ENCODE data around the gene KIRREL1. TPM values are rescaled to one million over a fixed set of nuclear protein-coding genes. Genes with fewer than 3 reads are reported as not detected.

The KIRREL1 gene
- total RNA-seq, 1 donor from 2014 or later, result not detected

DNA sequence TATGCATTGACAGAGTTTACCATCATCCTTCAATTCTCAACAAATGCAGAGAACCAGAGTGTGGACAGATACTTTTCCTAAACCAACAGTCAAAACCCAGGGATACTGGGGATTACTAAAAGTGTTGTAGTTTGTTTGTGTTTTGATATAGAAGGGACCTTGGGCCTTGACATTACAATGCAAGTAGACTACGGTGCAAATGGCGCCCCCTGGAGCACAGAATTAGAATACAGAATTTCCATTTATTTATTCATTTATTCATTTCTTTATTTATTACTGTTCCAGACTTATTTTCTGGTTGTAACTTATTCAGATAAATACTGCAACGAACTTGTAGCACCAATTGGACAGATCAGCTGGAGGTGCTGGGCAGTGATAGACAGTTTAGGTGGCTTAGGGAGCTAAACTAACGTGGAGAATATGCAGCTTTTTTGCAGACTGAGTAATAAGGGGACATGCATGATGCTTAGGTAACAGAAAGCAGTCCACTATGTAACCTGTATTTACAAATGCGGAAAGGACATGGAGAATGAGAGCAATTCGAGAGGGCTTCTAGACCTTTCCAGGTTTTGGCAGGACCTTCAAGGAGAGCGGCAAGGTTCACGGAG is 42.6 kb downstream of the KIRREL1 start:
- H3K36me3 Mint-ChIP-seq (ENCODE audit: low read depth), result no peaks in the 10 kb centered on the region
- DNase-seq (ENCODE audit: low spot score), result no peak
- intact Hi-C loops (cut with micrococcal nuclease), result loop anchor here (1.0 to 2.0 kb wide), 2 partner anchors 44 to 71 kb away; no protein-coding TSS in a partner anchor

DNA sequence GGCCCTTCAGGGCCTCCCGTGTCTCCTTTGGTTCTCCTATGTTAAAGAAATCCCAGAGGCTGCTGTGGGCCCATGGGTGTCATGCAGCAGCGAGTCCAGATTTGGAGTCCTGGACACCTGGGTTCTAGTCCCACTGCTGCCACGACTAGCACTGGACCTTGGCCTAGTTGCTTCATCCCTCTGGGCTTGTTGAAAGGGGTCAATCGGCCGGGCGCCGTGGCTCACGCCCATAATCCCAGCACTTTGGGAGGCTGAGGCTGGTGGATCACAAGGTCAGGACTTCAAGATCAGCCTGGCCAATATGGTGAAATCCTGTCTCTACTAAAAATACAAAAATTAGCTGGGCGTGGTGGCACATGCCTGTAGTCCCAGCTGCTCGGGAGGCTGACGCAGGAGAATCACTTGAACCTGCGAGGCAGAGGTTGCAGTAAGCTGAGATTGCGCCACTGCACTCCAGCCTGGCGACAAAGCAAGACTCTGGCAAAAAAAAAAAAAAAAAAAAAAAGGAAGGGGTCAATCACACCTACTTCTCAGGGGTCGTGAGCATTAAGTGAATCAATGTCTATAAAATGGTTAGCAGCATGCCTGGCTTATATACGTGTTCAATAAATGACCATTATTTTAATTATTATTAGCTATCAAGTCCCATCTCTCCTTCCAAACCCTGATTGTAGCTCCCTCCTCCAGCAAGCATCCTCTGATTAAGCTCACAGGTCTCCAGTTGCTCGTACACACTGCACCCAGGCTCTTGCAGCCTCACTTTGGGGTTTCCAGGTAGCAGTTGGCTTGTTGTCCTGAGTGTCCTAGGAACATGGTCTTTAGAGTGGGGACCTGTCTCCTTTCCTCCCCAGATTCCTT is 43.8 kb downstream of the KIRREL1 start:
- intact Hi-C loops (cut with micrococcal nuclease), result loop anchor here (2.0 kb wide), 1 partner anchor 72 kb away; no protein-coding TSS in a partner anchor
- Mint-ChIP-seq H3K27ac (no peak overlapping the region), H3K4me3 (no peak overlapping the region)

More for the DNA sequence above, 42.6 kb downstream of the KIRREL1 start:
- Mint-ChIP-seq H3K27ac (no peak overlapping the region), H3K27me3 (ENCODE audit: insufficient read depth) (peaks cover 2% of the 10 kb centered on the region), H3K4me3 (no peak overlapping the region), H3K4me1 (ENCODE audit: low read depth) (no peaks in the 10 kb centered on the region), H3K9me3 (no peaks in the 10 kb centered on the region)

DNA sequence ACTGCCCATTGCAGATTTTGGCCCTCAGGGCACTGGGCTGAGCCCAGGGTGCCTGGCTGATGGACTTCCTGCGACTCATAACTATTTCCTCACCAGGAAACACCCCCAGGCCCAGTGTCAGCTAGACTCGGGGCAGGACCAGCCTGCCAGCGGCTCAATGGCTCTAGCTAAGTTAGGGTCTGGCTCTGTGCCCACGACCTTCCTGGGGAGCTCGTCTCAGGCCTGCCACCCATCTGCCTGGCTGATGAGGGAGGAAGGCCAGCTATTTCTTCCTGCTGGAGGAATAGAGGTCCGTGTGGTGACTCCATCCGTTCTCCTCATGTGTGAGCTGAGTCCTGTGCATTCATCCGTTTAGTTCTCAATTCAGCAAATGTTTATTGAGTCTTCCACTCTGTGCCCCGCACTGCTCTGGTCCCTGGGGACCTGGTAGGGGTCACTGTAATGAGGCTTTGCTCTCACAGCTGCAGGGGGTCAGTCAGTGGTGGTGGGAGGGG is 44.5 kb downstream of the KIRREL1 start:
- Mint-ChIP-seq H3K4me3 (no peak overlapping the region), H3K27me3 (ENCODE audit: insufficient read depth) (peaks cover 2% of the 10 kb centered on the region), H3K36me3 (ENCODE audit: low read depth) (no peaks in the 10 kb centered on the region), H3K27ac (no peak overlapping the region), H3K4me1 (ENCODE audit: low read depth) (no peaks in the 10 kb centered on the region), H3K9me3 (no peaks in the 10 kb centered on the region)
- intact Hi-C loops (cut with micrococcal nuclease), result loop anchor here (2.0 kb wide), 1 partner anchor 73 kb away; no protein-coding TSS in a partner anchor
- DNase-seq (ENCODE audit: low spot score), result no peak

More for the DNA sequence above, 43.8 kb downstream of the KIRREL1 start:
- Mint-ChIP-seq H3K36me3 (ENCODE audit: low read depth) (no peaks in the 10 kb centered on the region), H3K4me1 (ENCODE audit: low read depth) (no peaks in the 10 kb centered on the region), H3K9me3 (no peaks in the 10 kb centered on the region), H3K27me3 (ENCODE audit: insufficient read depth) (peaks cover 2% of the 10 kb centered on the region)
- DNase-seq (ENCODE audit: low spot score), result no peak

DNA sequence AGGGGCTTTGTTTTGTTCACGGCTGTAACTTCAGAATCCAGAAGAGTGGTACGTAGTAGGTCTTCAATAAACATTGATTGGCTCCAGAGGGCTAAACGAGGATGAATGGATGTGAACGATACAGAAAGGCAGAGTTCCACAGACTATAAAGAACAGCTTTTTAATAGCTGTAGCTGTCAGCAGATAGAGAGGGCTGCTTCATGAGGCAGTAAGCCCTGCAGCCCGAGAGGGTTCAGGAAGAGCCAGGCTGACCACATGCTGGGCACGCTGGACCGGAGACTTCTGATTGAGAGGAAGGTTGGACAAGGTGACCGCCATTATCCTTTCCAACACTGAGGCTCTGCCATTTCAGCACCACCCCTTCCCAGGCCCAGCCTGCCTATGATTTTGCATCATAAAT is 45.3 kb downstream of the KIRREL1 start:
- no peaks in the 10 kb centered on the region for H3K36me3 Mint-ChIP-seq (ENCODE audit: low read depth)
- intact Hi-C loops (cut with micrococcal nuclease), result no loop called here
- no peaks in the 10 kb centered on the region for H3K9me3 Mint-ChIP-seq
- H3K27me3 Mint-ChIP-seq (ENCODE audit: insufficient read depth), result peaks cover 2% of the 10 kb centered on the region
- H3K27ac Mint-ChIP-seq, result no peak overlapping the region
- no peak overlapping the region for H3K4me3 Mint-ChIP-seq
- DNase-seq (ENCODE audit: low spot score), result no peak
- H3K4me1 Mint-ChIP-seq (ENCODE audit: low read depth), result no peaks in the 10 kb centered on the region

DNA sequence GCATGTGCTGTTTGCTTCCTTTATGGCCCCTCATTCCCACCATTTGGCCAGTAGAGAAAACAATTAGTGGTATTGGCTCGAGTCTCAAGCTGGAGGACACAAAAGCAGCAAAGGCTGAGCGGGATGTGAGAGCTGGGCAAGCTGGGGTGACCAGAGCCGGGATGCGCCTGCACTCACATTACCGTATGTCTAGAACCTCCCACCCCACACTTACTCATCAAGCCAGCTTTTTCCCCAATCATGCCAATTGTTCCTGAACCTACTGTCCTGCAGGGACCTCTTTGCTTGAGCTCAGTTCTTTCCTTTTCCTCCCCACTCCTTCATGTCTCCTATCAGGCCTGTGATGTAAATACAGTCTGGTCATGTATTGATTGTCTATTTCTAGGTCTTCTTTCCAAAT is 45.9 kb downstream of the KIRREL1 start:
- Mint-ChIP-seq H3K36me3 (ENCODE audit: low read depth) (no peaks in the 10 kb centered on the region), H3K4me3 (no peak overlapping the region), H3K9me3 (no peaks in the 10 kb centered on the region), H3K27ac (no peak overlapping the region), H3K4me1 (ENCODE audit: low read depth) (no peaks in the 10 kb centered on the region), H3K27me3 (ENCODE audit: insufficient read depth) (peaks cover 2% of the 10 kb centered on the region)
- DNase-seq (ENCODE audit: low spot score), result no peak
- intact Hi-C loops (cut with micrococcal nuclease), result no loop called here

DNA sequence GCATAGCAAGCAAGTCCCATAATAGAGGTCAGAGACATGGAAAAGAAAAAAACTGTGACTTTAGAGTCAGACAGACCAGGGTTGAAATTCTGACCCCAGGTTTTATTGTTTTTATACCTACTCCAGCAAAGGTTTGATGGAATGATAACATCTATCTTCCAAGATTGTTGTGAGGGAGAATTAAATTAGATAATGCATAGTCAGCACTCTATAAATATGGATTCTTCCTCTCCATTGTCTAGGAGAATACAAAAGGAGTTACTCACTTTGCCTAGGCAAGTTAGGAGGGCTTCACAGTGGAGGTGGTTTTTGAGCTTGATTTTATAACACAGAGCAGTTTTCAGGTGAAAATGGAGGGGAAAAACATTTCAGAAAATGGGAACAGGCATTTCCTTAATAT is 46.9 kb downstream of the KIRREL1 start:
- H3K4me1 Mint-ChIP-seq (ENCODE audit: low read depth), result no peaks in the 10 kb centered on the region
- intact Hi-C loops (cut with micrococcal nuclease), result no loop called here
- no peaks in the 10 kb centered on the region for H3K9me3 Mint-ChIP-seq
- no peak overlapping the region for H3K4me3 Mint-ChIP-seq
- no peak overlapping the region for H3K27ac Mint-ChIP-seq
- no peaks in the 10 kb centered on the region for H3K36me3 Mint-ChIP-seq (ENCODE audit: low read depth)
- peaks cover 3% of the 10 kb centered on the region for H3K27me3 Mint-ChIP-seq (ENCODE audit: insufficient read depth)
- no peak for DNase-seq (ENCODE audit: low spot score)

DNA sequence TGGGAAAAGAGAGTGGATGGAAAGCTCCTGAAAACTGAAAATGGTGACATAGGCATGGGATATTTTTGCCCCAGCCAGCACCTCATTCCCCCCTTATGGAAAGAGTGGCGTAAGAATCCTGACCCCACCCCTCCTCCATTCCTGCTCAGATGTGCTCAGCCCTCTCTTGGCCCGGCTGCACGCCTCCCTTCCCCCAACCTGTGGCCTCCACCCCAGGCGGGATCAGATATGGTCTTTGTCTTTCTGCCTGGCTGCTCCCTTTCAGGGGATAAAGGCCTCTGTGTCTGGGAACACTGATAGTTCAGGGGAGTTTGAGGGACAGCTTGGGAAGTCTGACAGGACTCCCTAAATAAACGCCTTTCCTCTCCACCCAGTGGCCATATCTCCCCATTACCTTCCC is 49.8 kb downstream of the KIRREL1 start:
- Mint-ChIP-seq H3K27ac (no peak overlapping the region), H3K36me3 (ENCODE audit: low read depth) (no peaks in the 10 kb centered on the region), H3K4me1 (ENCODE audit: low read depth) (no peaks in the 10 kb centered on the region), H3K9me3 (no peaks in the 10 kb centered on the region), H3K4me3 (no peak overlapping the region), H3K27me3 (ENCODE audit: insufficient read depth) (peaks cover 3% of the 10 kb centered on the region)
- intact Hi-C loops (cut with micrococcal nuclease), result no loop called here
- no peak for DNase-seq (ENCODE audit: low spot score)

DNA sequence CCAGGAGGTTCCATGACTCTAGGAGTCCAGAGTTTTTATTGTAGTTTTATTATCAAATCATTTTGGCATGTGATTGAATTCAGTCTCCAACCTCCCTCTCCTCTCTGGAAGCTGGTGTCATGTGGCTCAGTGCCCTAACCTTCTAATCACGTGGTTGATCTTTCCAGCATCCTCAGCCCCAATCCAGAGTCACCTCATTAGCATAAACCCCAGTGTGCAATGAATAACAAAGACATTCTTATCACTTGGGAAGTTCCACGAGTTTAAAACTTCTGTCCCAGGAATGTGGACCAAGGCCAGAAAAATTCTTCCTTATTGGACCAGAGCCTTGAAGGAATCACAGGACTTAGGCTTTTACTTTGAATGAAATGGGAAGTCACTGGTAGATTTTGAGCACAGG is 52.2 kb downstream of the KIRREL1 start:
- intact Hi-C loops (cut with micrococcal nuclease), result no loop called here
- peaks cover 3% of the 10 kb centered on the region for H3K27me3 Mint-ChIP-seq (ENCODE audit: insufficient read depth)
- H3K4me3 Mint-ChIP-seq, result no peak overlapping the region
- no peaks in the 10 kb centered on the region for H3K9me3 Mint-ChIP-seq
- no peaks in the 10 kb centered on the region for H3K36me3 Mint-ChIP-seq (ENCODE audit: low read depth)
- no peak for DNase-seq (ENCODE audit: low spot score)
- H3K27ac Mint-ChIP-seq, result no peak overlapping the region
- H3K4me1 Mint-ChIP-seq (ENCODE audit: low read depth), result no peaks in the 10 kb centered on the region

DNA sequence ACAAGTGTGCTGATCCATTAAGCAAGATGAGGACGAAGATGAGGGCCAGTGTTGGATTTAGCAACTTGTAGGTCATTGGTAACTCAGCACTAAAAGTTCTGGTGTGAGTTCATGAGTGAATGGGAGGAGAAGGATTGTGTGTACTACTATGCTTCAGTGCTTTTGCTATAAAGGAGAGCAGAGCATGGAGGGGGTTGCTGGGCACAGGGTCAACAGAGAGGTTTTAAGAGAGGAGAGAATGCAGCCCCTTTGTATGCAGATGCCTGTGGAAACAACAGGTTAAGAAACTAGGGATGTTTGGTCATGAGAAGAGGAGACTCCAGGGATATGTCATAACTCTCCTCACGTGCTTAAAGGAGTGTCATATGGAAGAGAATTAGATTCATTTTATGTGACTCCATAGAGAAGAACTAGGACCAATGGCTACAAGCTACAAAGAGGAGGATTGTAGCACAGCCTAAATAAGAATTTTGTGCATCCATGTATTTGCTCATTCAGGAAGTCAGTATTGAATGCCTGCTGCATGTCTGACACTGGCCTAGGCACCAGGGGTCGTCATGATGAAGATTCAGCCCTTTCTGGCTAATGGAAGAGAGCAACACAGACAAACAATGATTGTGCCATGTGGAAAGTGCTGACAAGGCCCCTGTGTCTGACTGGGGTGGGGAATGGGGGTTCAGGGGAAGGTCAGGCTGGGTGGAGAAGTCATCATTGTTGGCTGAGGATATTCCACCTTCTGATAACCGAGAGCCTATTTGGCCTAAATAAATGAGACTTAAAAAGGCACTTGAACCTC is 53.5 kb downstream of the KIRREL1 start:
- DNase-seq (ENCODE audit: low spot score), result no peak
- Mint-ChIP-seq H3K4me1 (ENCODE audit: low read depth) (no peaks in the 10 kb centered on the region), H3K9me3 (no peaks in the 10 kb centered on the region), H3K36me3 (ENCODE audit: low read depth) (no peaks in the 10 kb centered on the region), H3K27ac (no peak overlapping the region), H3K27me3 (ENCODE audit: insufficient read depth) (peaks cover 3% of the 10 kb centered on the region), H3K4me3 (no peak overlapping the region)
- intact Hi-C loops (cut with micrococcal nuclease), result no loop called here

DNA sequence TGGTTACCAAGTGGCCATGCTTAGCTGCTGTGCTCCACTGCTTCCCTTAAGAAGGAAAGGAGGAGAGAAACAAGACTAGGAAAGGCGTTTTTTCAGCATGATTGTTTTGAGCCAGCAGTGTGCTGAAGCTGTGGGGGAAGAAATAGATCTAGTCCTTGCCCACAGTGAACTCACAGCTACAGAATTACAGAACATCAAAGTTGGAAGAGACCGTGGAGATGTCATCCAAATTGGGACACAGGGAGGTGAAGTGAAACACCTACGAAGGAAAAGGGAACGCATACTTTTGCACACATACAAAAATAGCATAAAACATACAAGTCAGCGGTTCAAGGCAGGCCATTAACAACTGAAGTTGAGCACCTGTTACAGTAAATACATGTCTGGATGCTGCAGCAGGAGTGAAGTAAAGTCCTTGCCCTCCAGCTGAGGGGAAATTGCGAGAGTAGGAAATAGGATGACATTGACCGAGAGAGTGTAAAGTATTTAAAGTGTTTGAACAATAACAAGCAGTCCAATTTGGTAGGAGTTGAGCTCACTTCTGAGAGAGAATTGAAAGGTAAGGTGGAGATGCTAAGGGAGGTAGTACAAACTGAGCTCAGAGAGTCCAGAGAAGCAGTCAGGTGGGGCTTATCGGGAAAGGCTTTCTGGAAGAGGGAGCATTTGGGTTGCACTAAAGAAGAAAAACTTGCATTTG is 55.1 kb downstream of the KIRREL1 start:
- Mint-ChIP-seq H3K27ac (no peak overlapping the region), H3K27me3 (ENCODE audit: insufficient read depth) (peaks cover 10% of the 10 kb centered on the region), H3K4me1 (ENCODE audit: low read depth) (no peaks in the 10 kb centered on the region), H3K4me3 (no peak overlapping the region), H3K9me3 (no peaks in the 10 kb centered on the region), H3K36me3 (ENCODE audit: low read depth) (no peaks in the 10 kb centered on the region)
- intact Hi-C loops (cut with micrococcal nuclease), result no loop called here
- DNase-seq (ENCODE audit: low spot score), result no peak

DNA sequence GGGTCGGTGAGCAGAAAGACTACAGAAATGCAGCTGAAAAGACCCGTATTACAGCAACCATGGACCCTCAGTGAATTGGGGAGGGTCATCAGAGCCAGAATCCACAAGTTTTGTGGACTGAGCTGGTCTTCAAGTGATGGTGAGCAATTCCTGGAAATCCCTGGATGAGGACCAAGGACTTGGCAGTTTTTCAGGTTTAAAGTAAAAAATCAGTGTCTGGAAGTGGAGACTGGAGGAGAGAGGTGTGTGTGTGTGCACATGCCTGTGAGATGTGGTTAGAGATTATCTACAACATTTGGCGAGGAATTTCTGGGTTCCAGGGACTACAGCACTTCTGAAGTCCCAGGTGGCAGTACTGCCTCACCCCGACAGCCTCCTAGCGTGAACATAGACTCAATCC is 56.4 kb downstream of the KIRREL1 start:
- H3K27me3 Mint-ChIP-seq (ENCODE audit: insufficient read depth), result peaks cover 9% of the 10 kb centered on the region
- no peaks in the 10 kb centered on the region for H3K36me3 Mint-ChIP-seq (ENCODE audit: low read depth)
- no peak overlapping the region for H3K4me3 Mint-ChIP-seq
- H3K4me1 Mint-ChIP-seq (ENCODE audit: low read depth), result no peaks in the 10 kb centered on the region
- H3K9me3 Mint-ChIP-seq, result no peaks in the 10 kb centered on the region
- DNase-seq (ENCODE audit: low spot score), result no peak
- no peak overlapping the region for H3K27ac Mint-ChIP-seq
- intact Hi-C loops (cut with micrococcal nuclease), result no loop called here

DNA sequence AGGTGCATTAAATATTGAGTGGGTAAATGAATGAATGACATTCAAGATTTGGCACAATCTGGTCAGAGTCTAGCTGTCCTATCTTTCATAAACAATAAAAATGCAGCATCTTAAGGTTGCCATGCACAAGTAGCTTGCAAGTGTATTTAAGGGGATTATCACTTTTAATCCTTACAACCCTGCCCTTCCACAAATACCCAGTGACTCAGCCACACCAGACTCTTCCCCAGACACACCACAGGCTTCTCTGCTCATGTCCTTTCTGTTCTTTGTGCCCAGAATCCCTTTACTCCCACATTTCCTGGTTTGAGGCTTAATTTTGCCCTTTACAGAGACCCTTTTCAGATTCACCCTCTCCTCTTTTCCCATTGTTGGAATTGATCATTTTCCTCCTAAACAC is 59.8 kb downstream of the KIRREL1 start:
- H3K9me3 Mint-ChIP-seq, result no peaks in the 10 kb centered on the region
- H3K27me3 Mint-ChIP-seq (ENCODE audit: insufficient read depth), result peaks cover 7% of the 10 kb centered on the region
- intact Hi-C loops (cut with micrococcal nuclease), result no loop called here
- H3K27ac Mint-ChIP-seq, result no peak overlapping the region
- H3K4me3 Mint-ChIP-seq, result no peak overlapping the region
- no peaks in the 10 kb centered on the region for H3K36me3 Mint-ChIP-seq (ENCODE audit: low read depth)
- DNase-seq (ENCODE audit: low spot score), result no peak
- H3K4me1 Mint-ChIP-seq (ENCODE audit: low read depth), result no peaks in the 10 kb centered on the region
